HG02678 (cell line): Measurements from ENCODE around the gene MYH14.
"Not testable (repeated sequence)": the region's sequence is repeated elsewhere in the genome, so short reads cannot be mapped to it uniquely, and the experiment has no call there.

Experiments
- ATAC-seq: cut with Tn5 transposase; IDR thresholded peaks from one replicate; pipeline ENCODE4 v1.9.1; 2021; ENCODE audit warnings: mild to moderate bottlenecking, moderate library complexity; ENCODE audit not compliant: unreplicated experiment

Gene MYH14

DNA sequence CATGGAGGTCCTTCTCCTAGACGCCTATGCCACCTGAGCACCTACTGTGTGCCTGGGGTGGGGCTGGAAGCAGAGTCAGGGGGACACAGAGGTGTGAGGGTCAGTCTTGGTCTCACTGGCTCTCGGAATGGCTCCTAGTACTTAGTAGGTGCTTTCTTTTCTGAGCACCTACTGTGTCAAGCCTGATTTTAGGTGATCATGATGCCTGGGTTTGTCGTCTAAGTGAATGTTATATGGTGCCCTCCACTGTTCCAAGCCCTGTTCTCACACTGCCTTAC, 20.0 kb downstream of the MYH14 start:
- no peak for ATAC-seq

- ATAC-seq: no peak
These were observed 21.7 kb downstream of the MYH14 start for GRCh38 chr19:50224986-50225747.

DNA sequence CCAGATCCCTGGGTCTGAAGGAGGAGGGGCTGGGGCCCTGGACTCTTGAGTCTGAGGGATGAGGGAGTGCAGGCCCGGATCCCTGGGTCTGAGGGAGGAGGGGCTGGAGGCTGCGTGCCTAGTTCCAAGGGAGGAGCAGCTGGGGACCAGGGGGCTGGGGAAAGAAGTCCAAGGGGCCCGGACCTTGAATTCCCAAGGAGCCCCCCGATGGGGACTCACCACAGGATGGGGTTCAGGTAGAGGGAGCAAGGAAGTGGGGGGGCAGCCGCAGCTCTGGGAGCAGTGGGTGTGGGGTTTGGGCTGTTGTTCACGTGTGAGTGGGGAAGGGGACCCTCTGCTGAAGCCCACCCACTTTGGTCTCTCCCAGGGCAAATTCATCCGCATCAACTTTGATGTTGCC, 23.1 kb downstream of the MYH14 start:
- ATAC-seq: no peak

- ATAC-seq: not testable (repeated sequence)
These were observed 24.7 kb downstream of the MYH14 start for GRCh38 chr19:50228153-50228552.

GRCh38 chr19:50230379-50231351, 27.2 kb downstream of the MYH14 start:
- no peak for ATAC-seq

- not testable (repeated sequence) for ATAC-seq
These were observed 28.0 kb downstream of the MYH14 start for GRCh38 chr19:50231417-50231816.

DNA sequence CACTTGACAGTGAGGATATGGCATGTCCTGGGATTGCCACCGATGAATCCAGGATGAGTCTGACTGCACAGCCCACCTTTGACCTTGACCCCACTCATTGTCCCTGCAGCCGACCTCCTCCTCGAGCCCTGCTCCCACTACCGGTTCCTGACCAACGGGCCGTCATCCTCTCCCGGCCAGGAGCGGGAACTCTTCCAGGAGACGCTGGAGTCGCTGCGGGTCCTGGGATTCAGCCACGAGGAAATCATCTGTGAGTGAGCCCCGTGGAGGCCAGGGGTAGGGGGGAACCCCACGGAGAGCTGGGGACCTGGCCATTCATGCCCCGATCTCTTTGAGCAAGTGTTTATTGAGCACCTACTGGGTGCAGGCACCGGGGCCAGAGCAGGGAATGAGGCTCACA, 28.4 kb downstream of the MYH14 start:
- no peak for ATAC-seq

- no peak for ATAC-seq
These were observed 29.2 kb downstream of the MYH14 start for GRCh38 chr19:50232600-50232999.

DNA sequence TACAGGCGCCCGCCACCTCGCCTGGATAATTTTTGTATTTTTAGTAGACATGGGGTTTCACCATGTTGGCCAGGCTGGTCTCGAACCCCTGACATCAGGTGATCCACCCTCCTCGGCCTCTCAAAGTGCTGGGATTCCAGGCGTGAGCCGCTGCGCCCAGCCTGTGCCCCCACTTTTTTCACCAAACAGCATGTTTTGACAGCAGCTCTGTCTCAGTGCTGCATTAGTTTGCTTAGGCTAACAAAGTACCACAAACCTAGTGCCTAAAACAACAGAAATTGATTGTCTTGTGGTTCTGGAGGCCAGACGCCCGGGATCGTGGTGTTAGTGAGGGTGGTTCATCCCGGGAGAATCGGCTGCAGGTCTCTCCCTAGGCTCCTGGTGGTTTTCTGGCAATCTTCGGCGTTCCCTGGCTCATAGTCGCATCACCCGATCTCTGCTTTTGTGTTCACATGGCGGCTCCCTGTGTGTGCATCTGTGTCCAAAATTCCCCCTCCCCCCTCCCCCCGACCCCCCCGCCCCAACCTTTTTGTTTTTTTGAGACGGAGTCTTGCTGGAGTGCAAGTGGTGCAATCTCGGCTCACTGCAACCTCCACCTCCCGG, 30.0 kb downstream of the MYH14 start:
- ATAC-seq: no peak

DNA sequence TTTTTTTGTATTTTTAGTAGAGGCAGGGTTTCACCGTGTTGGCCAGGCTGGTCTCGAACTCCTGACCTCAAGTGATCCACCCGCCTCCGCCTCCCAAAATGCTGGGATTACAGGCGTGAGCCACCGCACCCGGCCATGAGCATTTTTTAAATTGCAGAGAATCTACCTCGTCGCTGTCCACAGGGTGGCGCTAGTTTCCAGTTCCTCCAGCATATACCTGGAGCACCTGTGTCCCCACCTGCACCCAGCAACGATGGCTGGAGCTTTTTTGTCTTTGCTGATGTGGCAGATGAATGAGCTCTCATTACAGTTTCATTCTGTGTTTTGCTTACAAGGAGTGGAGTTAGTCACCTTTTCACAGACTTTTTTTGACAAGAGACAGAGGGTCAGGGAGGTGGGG, 34.1 kb downstream of the MYH14 start:
- not testable (repeated sequence) for ATAC-seq

DNA sequence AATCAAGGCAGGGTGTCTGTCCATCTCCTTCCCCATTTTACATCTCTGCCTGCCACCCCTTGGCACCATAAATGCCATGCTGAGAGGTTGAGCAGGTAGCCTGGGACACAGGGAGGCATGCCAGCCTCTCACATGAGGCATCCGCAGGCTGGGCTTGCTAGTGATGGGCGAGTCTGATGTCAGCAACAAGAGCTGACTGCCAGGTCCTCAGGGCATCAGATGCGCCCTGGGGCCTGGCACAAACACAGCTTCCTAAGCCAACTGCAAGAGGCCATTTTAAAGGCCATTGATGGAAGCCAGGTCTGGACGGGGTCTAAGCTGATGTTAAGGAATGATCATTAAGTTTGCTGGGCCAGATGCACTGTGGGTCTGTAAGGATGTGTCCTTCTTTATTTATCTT, 34.6 kb downstream of the MYH14 start:
- ATAC-seq: no peak

GRCh38 chr19:50239921-50240590, 36.6 kb downstream of the MYH14 start:
- ATAC-seq: no peak

- ATAC-seq: no peak
These were observed 39.2 kb downstream of the MYH14 start for GRCh38 chr19:50242581-50242980.

GRCh38 chr19:50244695-50245094, 41.3 kb downstream of the MYH14 start:
- ATAC-seq: no peak

GRCh38 chr19:50248413-50248812, 45.0 kb downstream of the MYH14 start:
- no peak for ATAC-seq

GRCh38 chr19:50248826-50249225, 45.4 kb downstream of the MYH14 start:
- ATAC-seq: no peak

- no peak for ATAC-seq
These were observed 46.2 kb downstream of the MYH14 start for GRCh38 chr19:50249636-50250035.

DNA sequence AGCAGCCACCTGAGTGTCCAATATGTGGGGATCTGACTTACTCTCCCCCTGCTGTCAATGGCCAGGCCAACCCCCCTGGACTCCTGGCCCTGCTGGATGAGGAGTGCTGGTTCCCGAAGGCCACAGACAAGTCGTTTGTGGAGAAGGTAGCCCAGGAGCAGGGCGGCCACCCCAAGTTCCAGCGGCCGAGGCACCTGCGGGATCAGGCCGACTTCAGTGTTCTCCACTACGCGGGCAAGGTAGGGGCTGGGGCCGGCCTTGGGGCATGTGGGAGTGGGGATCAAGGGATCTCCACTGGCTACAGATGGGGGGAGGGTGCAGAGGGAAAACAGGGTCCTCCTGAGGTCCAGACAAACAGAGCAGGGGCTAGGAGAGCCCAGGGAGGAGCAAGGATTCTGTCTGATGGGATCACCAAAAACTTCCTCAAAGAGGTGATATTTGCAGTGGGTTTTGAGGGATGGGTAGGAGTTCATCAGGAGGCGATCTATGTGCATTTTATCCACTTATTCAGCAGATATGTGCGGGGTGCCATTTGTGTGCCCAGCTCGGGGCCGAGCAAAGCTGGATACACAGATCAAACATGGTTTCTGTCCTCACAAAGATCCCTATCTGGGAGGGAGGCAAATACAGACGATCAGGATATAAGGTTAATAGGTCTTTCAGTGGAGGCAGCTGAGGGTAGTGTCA, 47.2 kb downstream of the MYH14 start:
- ATAC-seq: no peak

- no peak for ATAC-seq
These were observed 48.9 kb downstream of the MYH14 start for GRCh38 chr19:50252111-50252886.

DNA sequence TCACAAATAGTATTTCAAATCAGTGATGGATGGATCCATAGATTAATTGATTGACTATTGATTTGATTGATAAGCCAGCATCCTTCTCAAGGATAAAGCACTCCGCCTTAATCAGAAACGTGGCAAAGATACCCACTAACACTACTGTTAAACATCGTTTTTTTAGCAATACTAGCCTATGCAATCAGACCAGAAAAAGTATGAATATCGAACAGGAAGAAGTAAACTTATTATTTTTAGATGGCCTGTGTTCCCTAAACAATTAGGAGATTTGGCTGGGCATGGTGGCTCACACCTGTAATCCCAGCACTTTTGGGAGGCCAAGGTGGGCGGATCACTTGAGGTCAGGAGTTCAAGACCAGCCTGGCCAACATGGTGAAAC, 49.5 kb downstream of the MYH14 start:
- no peak for ATAC-seq
